SK-N-SH treated with all-trans-retinoic acid at 6 μM for 48 hours (cell line): ENCODE measurements around the gene PEMT.

Experiments
- ATAC-seq: fragments of 200-7000 bp; cut with Tn5 transposase; 3 replicates; pipeline ENCODE4 v1.9.1; 2020; ENCODE audit warnings: mild to moderate bottlenecking, moderate library complexity
- ARNTL ChIP-seq: fragments of 450-650 bp; formaldehyde crosslinking; IDR thresholded peaks from 2 replicates; pipeline ENCODE4 v1.5.0; 2020; ENCODE audit warnings: low read depth, mild to moderate bottlenecking, moderate library complexity, borderline replicate concordance
- BACH2 ChIP-seq: fragments of 250-450 bp; sonication (Bioruptor Pico); IDR thresholded peaks from 2 replicates; pipeline ENCODE4 v1.9.0; 2021; ENCODE audit warnings: mild to moderate bottlenecking, borderline replicate concordance
- CSDC2 ChIP-seq: fragments of 250-450 bp; sonication (Bioruptor Pico); IDR thresholded peaks from 2 replicates; pipeline ENCODE4 v1.5.0; 2020; ENCODE audit warnings: mild to moderate bottlenecking, moderate library complexity
- CSRNP3 ChIP-seq: fragments of 250-450 bp; sonication (Bioruptor Pico); IDR thresholded peaks from 2 replicates; pipeline ENCODE4 v1.5.1; 2021; ENCODE audit warnings: mild to moderate bottlenecking, moderate library complexity
- ESRRG ChIP-seq: fragments of 250-450 bp; sonication (Bioruptor Pico); IDR thresholded peaks from 2 replicates; pipeline ENCODE4 v1.6.1; 2021; ENCODE audit warnings: mild to moderate bottlenecking
- GLIS3 ChIP-seq: fragments of 250-450 bp; sonication (Bioruptor Pico); IDR thresholded peaks from 2 replicates; pipeline ENCODE4 v1.5.0; 2020; ENCODE audit warnings: mild to moderate bottlenecking, moderate library complexity
- ISL1 ChIP-seq: fragments of 250-450 bp; sonication (Bioruptor Pico); IDR thresholded peaks from 2 replicates; pipeline ENCODE4 v2.1.2; 2022; ENCODE audit warnings: mild to moderate bottlenecking, moderate library complexity
- PATZ1 ChIP-seq: fragments of 250-450 bp; sonication (Bioruptor Pico); IDR thresholded peaks from 2 replicates; pipeline ENCODE4 v1.8.0; 2020; ENCODE audit warnings: mild to moderate bottlenecking, moderate library complexity, borderline replicate concordance
- PPARA ChIP-seq: fragments of 250-450 bp; sonication (Bioruptor Pico); IDR thresholded peaks from 2 replicates; pipeline ENCODE4 v1.5.0; 2020; ENCODE audit warnings: mild to moderate bottlenecking, borderline replicate concordance
- RARB ChIP-seq: fragments of 250-450 bp; sonication (Bioruptor Pico); IDR thresholded peaks from 2 replicates; pipeline ENCODE4 v1.8.0; 2021; ENCODE audit warnings: mild to moderate bottlenecking, moderate library complexity
- TCF4 ChIP-seq: fragments of 250-450 bp; sonication (Bioruptor Pico); IDR thresholded peaks from 2 replicates; pipeline ENCODE4 v1.8.0; 2021; ENCODE audit warnings: mild to moderate bottlenecking, moderate library complexity, borderline replicate concordance
- TSHZ2 ChIP-seq: fragments of 250-450 bp; sonication (Bioruptor Pico); IDR thresholded peaks from 2 replicates; pipeline ENCODE4 v1.5.0; 2020; ENCODE audit warnings: mild to moderate bottlenecking, moderate library complexity
- ZC3H10 ChIP-seq: fragments of 250-450 bp; sonication (Bioruptor Pico); IDR thresholded peaks from 2 replicates; pipeline ENCODE4 v1.5.1; 2021; ENCODE audit warnings: mild to moderate bottlenecking, moderate library complexity
- ZFP3 ChIP-seq: fragments of 250-450 bp; sonication (Bioruptor Pico); IDR thresholded peaks from 2 replicates; pipeline ENCODE4 v1.5.0; 2020; ENCODE audit warnings: mild to moderate bottlenecking, moderate library complexity
- ZFP30 ChIP-seq: fragments of 450-650 bp; formaldehyde crosslinking; IDR thresholded peaks from 2 replicates; pipeline ENCODE4 v1.5.0; 2022; ENCODE audit warnings: mild to moderate bottlenecking, moderate library complexity
- TF ChIP-seq, protein P1 (sequence below): fragments of 250-450 bp; sonication (Bioruptor Pico); IDR thresholded peaks from 2 replicates; pipeline ENCODE4 v1.5.1; 2020; ENCODE audit warnings: low read depth, mild to moderate bottlenecking, moderate library complexity

Gene PEMT

GRCh38 chr17:17514993-17515933, 76.2 kb downstream of the PEMT start:
- no peak for TF ChIP-seq CSRNP3
- TF ChIP-seq, all 23 proteins: peak for 0
- no peak for ATAC-seq

DNA sequence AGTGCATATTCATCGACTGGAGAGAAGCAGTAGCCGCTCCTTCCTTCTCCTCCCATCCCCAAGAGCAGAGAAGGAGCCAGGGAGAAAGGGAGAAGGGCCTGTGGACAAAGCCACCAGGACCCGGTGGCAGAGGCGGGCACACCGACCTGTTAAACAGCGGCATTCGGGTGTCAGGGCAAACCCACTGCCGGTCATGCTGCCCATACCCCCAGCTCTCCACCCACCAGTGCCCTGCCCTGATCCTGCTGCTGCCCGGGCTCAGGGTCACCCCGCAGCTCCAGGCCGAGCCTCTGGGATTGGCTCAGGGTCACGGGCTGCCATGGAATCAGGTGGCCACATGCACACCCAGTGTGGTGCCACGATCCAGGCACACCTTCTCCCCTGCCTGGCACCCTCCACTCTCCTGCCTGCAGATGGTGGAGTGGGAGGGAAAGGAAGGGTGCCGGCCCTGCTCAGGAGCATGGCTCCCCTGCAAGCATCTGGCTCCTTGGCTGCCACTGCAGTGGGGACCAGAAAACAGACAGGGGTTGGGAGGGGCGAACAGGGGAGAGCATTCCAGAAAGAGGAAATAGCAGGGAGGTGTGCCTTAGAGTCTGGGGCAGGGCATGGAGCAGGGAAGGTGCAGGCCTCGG, 77.0 kb downstream of the PEMT start:
- ATAC-seq = no peak
- no peak for TF ChIP-seq RARB (CRISPR knock-in tag)
- no peak for TF ChIP-seq BACH2
- no peak for TF ChIP-seq ZFP3 (CRISPR knock-in tag)
- no peak for TF ChIP-seq ARNTL (CRISPR knock-in tag)

- no peak for ATAC-seq
- TF ChIP-seq BACH2 (no peak), CSDC2 (no peak), TCF4 (no peak), ZFP30 (CRISPR knock-in tag) (no peak), ESRRG (no peak), ISL1 (CRISPR knock-in tag) (no peak), TSHZ2 (CRISPR knock-in tag) (no peak), RARB (CRISPR knock-in tag) (no peak), PATZ1 (no peak), PPARA (CRISPR knock-in tag) (no peak)
- TF ChIP-seq, protein P1, sequence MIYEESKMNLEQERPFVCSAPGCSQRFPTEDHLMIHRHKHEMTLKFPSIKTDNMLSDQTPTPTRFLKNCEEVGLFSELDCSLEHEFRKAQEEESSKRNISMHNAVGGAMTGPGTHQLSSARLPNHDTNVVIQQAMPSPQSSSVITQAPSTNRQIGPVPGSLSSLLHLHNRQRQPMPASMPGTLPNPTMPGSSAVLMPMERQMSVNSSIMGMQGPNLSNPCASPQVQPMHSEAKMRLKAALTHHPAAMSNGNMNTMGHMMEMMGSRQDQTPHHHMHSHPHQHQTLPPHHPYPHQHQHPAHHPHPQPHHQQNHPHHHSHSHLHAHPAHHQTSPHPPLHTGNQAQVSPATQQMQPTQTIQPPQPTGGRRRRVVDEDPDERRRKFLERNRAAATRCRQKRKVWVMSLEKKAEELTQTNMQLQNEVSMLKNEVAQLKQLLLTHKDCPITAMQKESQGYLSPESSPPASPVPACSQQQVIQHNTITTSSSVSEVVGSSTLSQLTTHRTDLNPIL (CRISPR knock-in tag) = no peak
- TF ChIP-seq, all 23 proteins: peak for 0
These were observed 77.9 kb downstream of the PEMT start for GRCh38 chr17:17513626-17514025.

GRCh38 chr17:17512866-17513265, 78.6 kb downstream of the PEMT start:
- no peak for ATAC-seq
- TF ChIP-seq CSRNP3 (no peak), PATZ1 (no peak), BACH2 (no peak), TCF4 (no peak), GLIS3 (CRISPR knock-in tag) (no peak), ISL1 (CRISPR knock-in tag) (no peak), RARB (CRISPR knock-in tag) (no peak), ZC3H10 (CRISPR knock-in tag) (no peak), PPARA (CRISPR knock-in tag) (no peak), ZFP30 (CRISPR knock-in tag) (no peak), ARNTL (CRISPR knock-in tag) (no peak), ZFP3 (CRISPR knock-in tag) (no peak), CSDC2 (no peak), TSHZ2 (CRISPR knock-in tag) (no peak)
- TF ChIP-seq, protein P1 (CRISPR knock-in tag) = no peak
